Activated CD4-positive, alpha-beta T cell treated with anti-CD3 and anti-CD28 coated beads, Interleukin-2, amount 10 ng/mL, durations not matched to agents 7 days and 5 days (primary cell): Measurements from ENCODE around the gene NPY5R. TPM values are rescaled to one million over a fixed set of nuclear protein-coding genes. Genes with fewer than 3 reads are reported as not detected.

Source experiments
- CTCF ChIA-PET: fragments of 350-600 bp; sonication (Branson Sonifier 250); formaldehyde crosslinking; loops from one replicate; lab custom pipeline; 2021; ENCODE audit warnings: antibody characterized with exemption; lab: Charles Lee
- POLR2A ChIA-PET: fragments of 350-600 bp; sonication (Branson Sonifier 250); formaldehyde crosslinking; loops from one replicate; lab custom pipeline; 2021; ENCODE audit warnings: antibody characterized with exemption; lab: Charles Lee
- DNase-seq: peaks from one replicate; pipeline ENCODE4 v3.0.0-alpha.2; 2020
- H3K27ac Mint-ChIP-seq: one replicate; pipeline ENCODE4 v1.8.0; 2021; ENCODE audit warnings: mild to moderate bottlenecking, moderate library complexity, mixed read lengths
- H3K27me3 Mint-ChIP-seq: one replicate; pipeline ENCODE4 v1.8.0; 2021; ENCODE audit warnings: mixed read lengths
- H3K36me3 Mint-ChIP-seq: one replicate; pipeline ENCODE4 v1.8.0; 2021; ENCODE audit warnings: low read depth, mixed read lengths
- H3K4me1 Mint-ChIP-seq: one replicate; pipeline ENCODE4 v1.8.0; 2021; ENCODE audit warnings: mixed read lengths
- H3K4me3 Mint-ChIP-seq: one replicate; pipeline ENCODE4 v1.8.0; 2021; ENCODE audit warnings: mild to moderate bottlenecking, moderate library complexity, mixed read lengths
- H3K9me3 Mint-ChIP-seq: one replicate; pipeline ENCODE4 v1.8.0; 2021; ENCODE audit warnings: mixed read lengths
- total RNA-seq, 2 experiments: library from RNA; stranded (reverse); gene quantifications; one replicate each; pipeline ENCODE4 v1.2.3, GENCODE V29; 2021

Gene NPY5R
- total RNA-seq = not detected

DNA sequence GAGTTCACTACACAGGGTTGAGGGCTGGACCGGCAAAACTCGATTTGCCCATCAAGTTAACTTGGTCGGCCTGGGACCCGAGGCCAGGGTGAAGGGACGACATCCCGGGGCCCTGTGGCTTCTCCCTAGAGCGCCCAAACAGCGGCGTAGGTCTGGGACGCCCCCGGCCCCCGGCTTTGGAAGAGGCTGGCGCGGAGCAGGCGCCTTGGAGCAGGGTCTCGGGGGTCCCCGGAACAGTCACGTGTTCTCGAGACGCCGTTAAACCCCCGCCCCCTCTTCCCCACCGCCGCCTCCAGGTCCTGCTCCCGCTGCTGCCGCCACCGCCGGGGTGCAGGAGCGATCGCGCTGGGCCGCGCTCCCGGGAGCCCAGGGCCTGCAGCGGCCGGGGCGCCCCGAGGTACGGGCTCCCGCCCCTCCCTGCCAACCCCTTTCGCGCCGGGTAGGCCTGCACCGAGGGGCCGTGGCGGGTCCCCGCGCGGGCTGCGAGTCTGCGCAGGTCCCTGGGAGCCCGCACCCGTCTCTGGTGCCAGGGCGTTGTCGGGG lies at the start of gene NPY5R:
TSS of gene NPY5R (plus strand) at position 289 of the 543 bp plus-strand sequence. CDS start 6,382 bp downstream, outside the sequence.
- H3K36me3 Mint-ChIP-seq = no peaks in the 10 kb centered on the region
- H3K9me3 Mint-ChIP-seq = no peaks in the 10 kb centered on the region
- no peaks in the 10 kb centered on the region for H3K4me1 Mint-ChIP-seq
- POLR2A ChIA-PET = no interaction called here
- DNase-seq = no peak
- H3K27me3 Mint-ChIP-seq = peaks cover 47% of the 10 kb centered on the region
- H3K27ac Mint-ChIP-seq = no peak within 1 kb of the TSS
- H3K4me3 Mint-ChIP-seq = no peak within 1 kb of the TSS
- CTCF ChIA-PET = no interaction called here

DNA sequence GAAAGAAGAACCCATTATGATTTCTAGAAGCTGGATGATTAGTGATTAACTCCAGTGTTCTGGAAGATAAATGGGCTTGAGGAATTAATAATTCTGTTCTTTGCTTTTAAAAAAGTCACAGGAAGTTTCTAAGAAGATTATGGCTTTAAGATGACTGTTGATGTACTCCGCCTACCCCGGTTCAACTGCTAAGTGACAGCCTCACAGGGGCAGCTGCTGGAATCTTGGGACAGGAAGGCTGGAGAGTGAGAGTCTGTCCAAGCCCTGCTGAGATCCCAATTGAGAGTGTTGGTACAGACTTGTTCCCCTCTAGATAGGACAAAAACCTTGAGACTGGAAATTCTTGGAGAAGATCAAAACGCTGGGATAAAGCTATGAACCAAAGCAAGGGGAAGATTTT lies 48.6 kb upstream of the NPY5R start:
- ChIA-PET POLR2A (no interaction called here), CTCF (no interaction called here)
- H3K4me3 Mint-ChIP-seq = no peak overlapping the region
- no peak for DNase-seq
- H3K4me1 Mint-ChIP-seq = no peaks in the 10 kb centered on the region
- no peak overlapping the region for H3K27ac Mint-ChIP-seq
- H3K36me3 Mint-ChIP-seq = no peaks in the 10 kb centered on the region
- H3K9me3 Mint-ChIP-seq = no peaks in the 10 kb centered on the region
- H3K27me3 Mint-ChIP-seq = no peaks in the 10 kb centered on the region

DNA sequence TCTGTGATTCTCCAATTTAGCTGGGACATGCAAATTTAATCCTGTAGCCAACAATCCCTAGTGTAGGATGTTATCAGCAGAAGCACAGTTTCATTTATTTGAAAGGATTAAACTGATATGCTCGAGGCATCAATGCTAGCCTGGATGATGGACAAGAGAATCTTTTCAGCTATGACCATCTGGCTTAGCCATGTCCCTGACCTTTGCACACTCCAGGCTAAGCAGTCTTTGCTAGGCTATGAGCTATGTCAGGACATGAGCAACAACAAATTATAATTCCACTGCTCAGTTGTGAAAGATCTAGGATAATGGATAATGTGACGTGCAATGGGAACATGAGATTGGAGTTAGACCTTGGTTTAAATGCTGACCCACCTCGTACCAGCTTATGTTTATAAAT lies 43.2 kb upstream of the NPY5R start:
- Mint-ChIP-seq H3K27me3 (no peaks in the 10 kb centered on the region), H3K36me3 (no peaks in the 10 kb centered on the region), H3K9me3 (no peaks in the 10 kb centered on the region), H3K4me3 (no peak overlapping the region), H3K4me1 (no peaks in the 10 kb centered on the region), H3K27ac (no peak overlapping the region)
- no peak for DNase-seq
- ChIA-PET CTCF (no interaction called here), POLR2A (no interaction called here)

- H3K27ac Mint-ChIP-seq = no peak overlapping the region
- no peaks in the 10 kb centered on the region for H3K4me1 Mint-ChIP-seq
- no peak for DNase-seq
- no peak overlapping the region for H3K4me3 Mint-ChIP-seq
- ChIA-PET POLR2A (no interaction called here), CTCF (no interaction called here)
- H3K9me3 Mint-ChIP-seq = no peaks in the 10 kb centered on the region
- H3K36me3 Mint-ChIP-seq = no peaks in the 10 kb centered on the region
- no peaks in the 10 kb centered on the region for H3K27me3 Mint-ChIP-seq
These were observed 40.6 kb upstream of the NPY5R start for GRCh38 chr4:163303069-163303468.

DNA sequence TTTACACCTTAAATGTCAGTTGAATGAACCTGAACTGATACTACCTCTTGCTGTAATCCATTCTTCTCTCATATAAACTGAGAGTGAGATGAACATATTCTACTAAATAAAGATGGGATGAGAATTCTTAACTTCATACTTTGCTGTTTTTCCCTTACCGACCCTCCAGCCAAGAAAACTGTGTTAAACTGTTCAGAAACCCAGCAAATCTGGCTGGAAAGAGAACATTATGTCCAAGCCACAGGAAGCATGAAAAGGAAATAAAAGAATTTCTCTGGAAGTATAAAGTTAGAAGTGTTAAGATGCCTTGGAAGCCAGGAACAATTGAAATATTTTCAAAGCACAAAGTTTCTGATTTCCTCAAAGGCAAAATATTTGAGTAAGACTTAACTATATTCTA lies 34.2 kb upstream of the NPY5R start:
- Mint-ChIP-seq H3K9me3 (no peaks in the 10 kb centered on the region), H3K27ac (no peak overlapping the region), H3K36me3 (no peaks in the 10 kb centered on the region), H3K4me3 (no peak overlapping the region), H3K27me3 (no peaks in the 10 kb centered on the region), H3K4me1 (no peaks in the 10 kb centered on the region)
- DNase-seq = no peak
- ChIA-PET CTCF (no interaction called here), POLR2A (no interaction called here)

DNA sequence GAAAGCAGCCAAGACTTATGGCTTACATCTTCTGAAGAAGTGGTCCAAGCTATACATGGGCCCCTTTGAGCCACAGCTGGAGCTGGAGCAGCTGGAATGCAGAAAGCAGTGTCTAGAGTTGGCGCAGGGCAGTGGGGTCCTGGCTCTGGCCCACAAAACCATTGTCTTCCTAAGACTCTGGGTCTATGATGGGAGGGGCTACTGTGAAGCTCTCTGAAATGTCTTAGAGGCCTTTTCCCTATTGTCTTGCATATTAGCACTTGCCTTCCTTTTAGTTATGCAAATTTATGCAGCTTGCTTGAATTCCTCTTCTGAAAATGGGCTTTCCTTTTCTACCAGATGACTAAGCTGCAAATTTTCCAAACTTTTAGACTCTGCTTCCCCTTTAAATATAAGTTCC lies 26.6 kb upstream of the NPY5R start:
- Mint-ChIP-seq H3K27ac (no peak overlapping the region), H3K4me3 (no peak overlapping the region), H3K4me1 (no peaks in the 10 kb centered on the region), H3K27me3 (peaks cover 2% of the 10 kb centered on the region), H3K36me3 (no peaks in the 10 kb centered on the region), H3K9me3 (peaks cover 5% of the 10 kb centered on the region)
- POLR2A ChIA-PET = no interaction called here
- no peak for DNase-seq
- CTCF ChIA-PET = no interaction called here

DNA sequence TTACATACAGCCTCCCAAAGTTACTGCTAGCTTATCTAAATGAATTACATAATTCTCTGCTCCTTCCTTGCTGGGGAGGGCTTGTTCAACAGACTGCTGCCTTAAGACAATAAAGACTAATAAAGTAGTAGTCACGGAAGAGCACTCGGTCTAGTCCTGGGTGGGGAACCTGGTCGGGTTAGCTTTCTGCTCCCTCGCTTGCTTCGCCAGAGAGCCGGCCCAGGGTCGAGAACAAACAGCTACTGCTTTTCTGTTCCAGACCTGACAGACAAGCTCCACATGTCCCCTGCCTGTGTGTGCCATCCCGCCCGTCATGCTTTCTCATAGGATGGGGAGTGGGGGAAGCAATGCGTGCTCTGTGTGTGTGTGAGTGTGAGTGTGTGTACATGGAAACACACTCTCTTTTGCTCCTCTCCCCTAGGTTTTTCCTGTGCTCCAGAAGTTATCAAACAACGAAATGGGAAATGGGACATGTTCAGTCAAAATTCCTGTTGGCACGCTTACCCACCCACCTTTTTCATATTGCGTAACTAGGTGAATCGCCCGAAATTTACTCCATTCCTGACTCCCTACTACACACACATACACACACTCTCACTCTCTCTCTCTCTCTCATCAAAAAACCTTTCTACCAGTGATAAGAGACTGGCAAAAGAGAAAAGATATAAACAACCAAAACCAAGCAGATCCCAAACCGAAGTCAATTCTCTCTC lies 12.6 kb upstream of the NPY5R start:
- Mint-ChIP-seq H3K27ac (no peak overlapping the region), H3K36me3 (no peaks in the 10 kb centered on the region), H3K27me3 (peaks cover 52% of the 10 kb centered on the region), H3K9me3 (no peaks in the 10 kb centered on the region), H3K4me3 (no peak overlapping the region), H3K4me1 (peaks cover 13% of the 10 kb centered on the region)
- POLR2A ChIA-PET = no interaction called here
- CTCF ChIA-PET = no interaction called here
- no peak for DNase-seq

DNA sequence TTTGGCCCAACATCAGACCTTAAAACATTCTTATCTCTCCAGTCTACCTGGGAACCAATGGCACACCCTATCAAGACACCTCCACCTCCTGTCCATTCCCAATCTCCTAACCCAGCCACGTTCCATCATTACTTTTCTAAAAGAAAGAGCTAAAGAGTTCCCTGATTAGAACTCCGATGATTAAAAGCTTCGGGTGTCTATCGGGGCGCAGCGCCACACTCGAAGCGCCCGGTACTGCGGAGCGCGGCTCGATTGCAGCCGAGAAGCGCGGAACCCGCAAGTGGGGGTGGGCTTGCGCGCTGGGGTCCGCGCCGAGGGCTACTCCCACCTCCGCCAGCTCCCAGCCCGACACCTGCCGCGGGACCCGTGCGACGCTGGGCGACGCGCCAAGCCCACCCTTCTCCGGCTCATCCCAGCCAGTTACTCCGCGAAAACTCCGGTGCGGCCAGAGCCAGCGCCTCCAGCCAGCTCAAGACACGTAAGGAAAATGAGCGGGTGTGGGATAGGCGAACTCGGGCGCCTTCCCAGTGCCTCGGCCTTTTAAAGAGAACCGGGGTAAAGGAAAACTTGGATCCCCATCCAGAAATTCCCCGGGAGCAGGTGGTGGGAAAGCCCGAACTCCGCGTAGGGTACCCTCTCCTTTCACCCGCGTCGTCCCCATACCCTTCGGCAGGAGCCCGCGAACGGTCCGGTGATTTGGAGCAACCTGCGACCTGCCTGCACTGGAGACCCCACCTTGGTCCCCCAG lies 11.9 kb upstream of the NPY5R start:
- H3K27ac Mint-ChIP-seq = no peak overlapping the region
- H3K36me3 Mint-ChIP-seq = no peaks in the 10 kb centered on the region
- no peak for DNase-seq
- ChIA-PET POLR2A (no interaction called here), CTCF (no interaction called here)
- H3K4me3 Mint-ChIP-seq = peak overlapping the region; percentile 53
- peaks cover 13% of the 10 kb centered on the region for H3K4me1 Mint-ChIP-seq
- H3K9me3 Mint-ChIP-seq = no peaks in the 10 kb centered on the region
- H3K27me3 Mint-ChIP-seq = peaks cover 52% of the 10 kb centered on the region

GRCh38 chr4:163332526-163333406 lies 10.9 kb upstream of the NPY5R start, which contains the start of gene NPY1R:
Gene NPY1R, minus strand, starts transcription at chr4:163332596. Its CDS starts 6,042 bp downstream, at chr4:163326554.
- Mint-ChIP-seq H3K36me3 (no peaks in the 10 kb centered on the region), H3K27ac (no peak within 1 kb of the TSS), H3K4me1 (peaks cover 13% of the 10 kb centered on the region), H3K9me3 (no peaks in the 10 kb centered on the region), H3K4me3 (peak within 1 kb of the TSS; percentile 53), H3K27me3 (peaks cover 49% of the 10 kb centered on the region)
- ChIA-PET POLR2A (no interaction called here), CTCF (interaction anchor here (0.7 kb wide), 1 partner anchor 11 kb away, joined by 3 read pairs; no protein-coding TSS in a partner anchor)
- peak; percentile 35 for DNase-seq

DNA sequence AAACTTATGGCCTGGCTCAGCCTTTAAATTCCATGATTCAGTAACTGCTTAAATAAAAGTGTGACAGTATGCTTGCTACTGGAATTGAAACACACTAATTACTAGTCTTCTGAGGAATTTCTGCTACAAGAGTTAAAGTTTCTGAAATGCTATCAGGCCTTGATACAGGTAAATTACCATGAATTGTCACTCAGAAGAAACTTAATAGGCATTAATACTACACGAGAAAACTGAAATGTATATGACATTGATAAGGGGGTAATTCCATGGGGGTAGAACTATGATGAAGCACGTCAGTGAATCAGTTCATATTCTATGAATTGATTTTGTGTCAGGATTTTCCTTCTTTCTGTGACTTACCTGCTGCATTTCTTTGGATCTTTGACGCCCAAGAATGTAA lies 8.3 kb upstream of the NPY5R start:
- Mint-ChIP-seq H3K27me3 (peaks cover 48% of the 10 kb centered on the region), H3K4me1 (peaks cover 13% of the 10 kb centered on the region), H3K36me3 (no peaks in the 10 kb centered on the region), H3K4me3 (no peak overlapping the region), H3K27ac (no peak overlapping the region), H3K9me3 (no peaks in the 10 kb centered on the region)
- ChIA-PET CTCF (no interaction called here), POLR2A (no interaction called here)
- no peak for DNase-seq

DNA sequence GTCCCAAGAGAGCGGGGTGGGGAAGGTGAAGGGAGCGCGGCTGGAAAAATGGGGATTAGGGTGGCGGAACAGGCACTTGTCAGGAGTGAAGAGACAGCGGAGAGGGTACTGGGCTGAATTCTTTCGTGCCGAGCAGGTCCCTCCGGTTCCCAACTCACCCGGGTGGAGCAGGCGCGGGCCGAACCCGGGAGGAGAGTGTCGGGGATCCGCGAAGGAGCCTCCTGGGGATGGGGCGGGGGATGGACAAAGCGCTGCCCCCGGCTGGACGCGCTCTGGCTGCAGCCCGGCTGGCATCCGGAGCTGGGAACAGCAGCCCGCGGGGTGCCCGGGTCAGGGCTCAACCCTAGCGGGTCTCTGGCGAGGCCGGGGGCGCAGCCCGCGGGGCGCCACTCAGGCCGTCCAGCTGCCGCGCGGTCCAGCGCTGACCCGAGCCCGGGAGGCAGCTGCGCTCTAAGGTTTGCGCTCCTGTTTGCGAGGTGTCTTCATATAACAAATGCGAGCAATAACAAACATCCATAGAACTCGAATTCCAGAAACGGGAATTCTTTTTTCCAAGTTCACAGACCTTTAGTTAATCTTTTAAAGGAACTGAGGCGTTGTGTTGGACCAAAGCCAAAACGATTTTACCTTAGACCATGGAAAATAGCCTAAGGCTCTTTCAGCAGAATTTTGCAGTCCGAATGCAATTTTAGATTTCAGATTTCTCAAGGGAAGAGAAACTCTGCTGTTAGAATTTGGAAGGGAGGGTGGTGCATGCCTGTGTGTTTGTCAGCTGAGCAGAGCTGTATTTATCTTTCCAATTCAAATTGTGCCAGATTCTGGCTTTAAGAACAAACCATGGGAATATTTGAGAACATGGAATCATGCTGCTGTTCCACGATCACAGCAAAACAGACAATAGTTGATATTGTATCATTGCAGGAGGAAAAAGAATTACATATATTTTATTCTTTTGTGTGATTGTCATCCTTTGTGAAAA lies 744 bp downstream of the NPY5R start:
- H3K27ac Mint-ChIP-seq = no peak overlapping the region
- no peaks in the 10 kb centered on the region for H3K36me3 Mint-ChIP-seq
- H3K27me3 Mint-ChIP-seq = peaks cover 39% of the 10 kb centered on the region
- no peak for DNase-seq
- CTCF ChIA-PET = no interaction called here
- H3K4me3 Mint-ChIP-seq = no peak overlapping the region
- POLR2A ChIA-PET = no interaction called here
- no peaks in the 10 kb centered on the region for H3K4me1 Mint-ChIP-seq
- H3K9me3 Mint-ChIP-seq = no peaks in the 10 kb centered on the region

- no peak for DNase-seq
- Mint-ChIP-seq H3K4me1 (no peaks in the 10 kb centered on the region), H3K4me3 (no peak overlapping the region), H3K36me3 (no peaks in the 10 kb centered on the region), H3K9me3 (no peaks in the 10 kb centered on the region), H3K27ac (no peak overlapping the region), H3K27me3 (peaks cover 16% of the 10 kb centered on the region)
- ChIA-PET POLR2A (no interaction called here), CTCF (no interaction called here)
These were observed 7.0 kb downstream of the NPY5R start for GRCh38 chr4:163350672-163351071.
